ENCODE data around the gene ACKR2.

Gene ACKR2

DNA sequence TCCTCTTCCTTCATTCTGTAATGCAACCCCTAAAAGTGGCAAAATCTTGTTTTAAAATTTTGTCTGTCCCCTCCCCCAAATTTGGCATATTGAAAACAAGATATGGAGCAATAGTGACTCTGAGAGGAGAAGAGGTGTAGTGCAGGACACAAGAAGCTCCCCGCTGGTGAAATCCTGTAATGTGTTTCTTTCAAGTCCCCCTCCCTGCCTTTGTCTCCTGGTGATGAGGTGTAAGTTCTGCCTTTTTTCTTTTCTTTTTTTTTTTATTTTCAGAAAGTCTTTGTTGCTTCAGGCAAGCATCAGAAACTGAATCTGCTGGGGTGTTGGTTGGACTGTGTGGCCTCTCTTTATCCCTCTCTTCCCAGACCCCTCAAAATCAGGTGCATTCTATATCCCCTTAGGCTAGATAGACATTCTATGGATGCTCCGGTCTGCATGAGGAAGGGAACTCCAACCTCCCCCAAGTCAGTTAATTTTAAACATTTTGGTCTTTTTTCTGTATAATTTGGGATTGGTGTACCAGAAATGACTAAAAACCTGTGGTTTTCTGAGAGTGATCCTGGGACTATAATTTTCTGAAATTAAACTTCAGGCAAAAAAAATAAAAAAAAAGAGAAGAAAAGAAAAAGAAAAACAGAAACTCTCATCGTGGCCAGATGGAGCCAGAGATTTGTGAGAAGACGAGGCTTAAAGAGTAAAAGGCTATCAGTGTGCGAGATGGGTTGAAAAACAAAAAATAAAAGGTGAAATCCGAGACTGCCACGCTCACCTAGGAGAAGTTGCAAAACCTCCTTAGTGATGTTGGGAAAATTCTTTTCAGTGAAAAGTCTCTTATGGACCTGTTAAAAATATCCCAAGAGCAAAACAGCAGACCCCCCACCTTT lies 21.4 kb downstream of the ACKR2 start:
- no peaks in the 10 kb centered on the region for H3K9me3 ChIP-seq (ENCODE audit: insufficient read depth, low read length)
- H3K79me2 ChIP-seq (ENCODE audit: low read length), result no peaks in the 10 kb centered on the region
- H3K36me3 ChIP-seq (replicated peaks; ENCODE audit: low read depth, low read length), result no peaks in the 10 kb centered on the region
- peaks cover 9% of the 10 kb centered on the region for H3K4me1 ChIP-seq (ENCODE audit: low read length)
- H3K4me2 ChIP-seq (ENCODE audit: low read length), result peak overlapping the region; percentile 88
- H3K4me3 ChIP-seq (ENCODE audit: low read length), result peak overlapping the region; percentile 72
- H3K9ac ChIP-seq (ENCODE audit: low read length), result peak overlapping the region; percentile 41
- H3K27me3 ChIP-seq (ENCODE audit: low read depth, low read length), result peaks cover 3% of the 10 kb centered on the region; the same call in 1 of the 2 replicates
- no peak for TF ChIP-seq EZH2phosphoT487 (IDR thresholded peaks at IDR 0.05; ENCODE audit: low read depth)
- TF ChIP-seq CTCF (IDR thresholded peaks at IDR 0.05; ENCODE audit: low read depth, low read length), result peak; percentile 78
- peak overlapping the region; percentile 98 for H2AFZ ChIP-seq (ENCODE audit: low read depth, low read length)
- no peak overlapping the region for H3K27ac ChIP-seq (ENCODE audit: low read length)
- no peaks in the 10 kb centered on the region for H4K20me1 ChIP-seq (ENCODE audit: insufficient read depth, low read length)

GRCh38 chr3:42831321-42831713 lies 22.1 kb downstream of the ACKR2 start:
- Histone ChIP-seq H3K27ac (ENCODE audit: low read length) (no peak overlapping the region), H3K27me3 (ENCODE audit: low read depth, low read length) (peaks cover 3% of the 10 kb centered on the region; the same call in 1 of the 2 replicates), H3K36me3 (replicated peaks; ENCODE audit: low read depth, low read length) (no peaks in the 10 kb centered on the region), H2AFZ (ENCODE audit: low read depth, low read length) (peak overlapping the region; percentile 98), H4K20me1 (ENCODE audit: insufficient read depth, low read length) (no peaks in the 10 kb centered on the region), H3K4me1 (ENCODE audit: low read length) (peaks cover 9% of the 10 kb centered on the region), H3K9me3 (ENCODE audit: insufficient read depth, low read length) (no peaks in the 10 kb centered on the region), H3K4me2 (ENCODE audit: low read length) (peak overlapping the region; percentile 88), H3K79me2 (ENCODE audit: low read length) (no peaks in the 10 kb centered on the region), H3K4me3 (ENCODE audit: low read length) (peak overlapping the region; percentile 72), H3K9ac (ENCODE audit: low read length) (peak overlapping the region; percentile 41)
- TF ChIP-seq CTCF (IDR thresholded peaks at IDR 0.05; ENCODE audit: low read depth, low read length) (peak; percentile 92), EZH2phosphoT487 (IDR thresholded peaks at IDR 0.05; ENCODE audit: low read depth) (no peak)

GRCh38 chr3:42836150-42837123 lies 27.2 kb downstream of the ACKR2 start:
- Histone ChIP-seq H4K20me1 (ENCODE audit: insufficient read depth, low read length) (no peaks in the 10 kb centered on the region), H3K79me2 (ENCODE audit: low read length) (no peaks in the 10 kb centered on the region), H3K27me3 (ENCODE audit: low read depth, low read length) (peaks cover 3% of the 10 kb centered on the region; the same call in 1 of the 2 replicates), H3K4me3 (ENCODE audit: low read length) (no peak overlapping the region), H3K36me3 (replicated peaks; ENCODE audit: low read depth, low read length) (no peaks in the 10 kb centered on the region), H3K9me3 (ENCODE audit: insufficient read depth, low read length) (no peaks in the 10 kb centered on the region), H3K4me1 (ENCODE audit: low read length) (peaks cover 15% of the 10 kb centered on the region), H2AFZ (ENCODE audit: low read depth, low read length) (no peak overlapping the region), H3K9ac (ENCODE audit: low read length) (no peak overlapping the region), H3K4me2 (ENCODE audit: low read length) (no peak overlapping the region), H3K27ac (ENCODE audit: low read length) (no peak overlapping the region)
- no peak for TF ChIP-seq EZH2phosphoT487 (IDR thresholded peaks at IDR 0.05; ENCODE audit: low read depth)
- TF ChIP-seq CTCF (IDR thresholded peaks at IDR 0.05; ENCODE audit: low read depth, low read length), result no peak
